Hematopoietic multipotent progenitor cell (in vitro differentiated cells): ENCODE data around the gene SMG5. TPM values are rescaled to one million over a fixed set of nuclear protein-coding genes. Genes with fewer than 3 reads are reported as not detected.

Experiments
- DNase-seq, 3 donors: peaks; one replicate each; pipeline ENCODE4 v3.0.0-alpha.2; 2011 to 2015; ENCODE audit warnings: low read depth in 2 of 3, low spot score in 2 of 3
- total RNA-seq: library from RNA; depleted of rRNA; stranded (reverse); fragments of >200 nt; gene quantifications from one replicate; pipeline ENCODE4 v1.2.3, GENCODE V29; 2012

The SMG5 gene
- total RNA-seq, 1 donor, result 52.5 TPM

- no peak for DNase-seq
Measured at GRCh38 chr1:156283521-156283920, 896 bp upstream of the SMG5 start.

GRCh38 chr1:156281693-156282478, 739 bp downstream of the SMG5 start:
- DNase-seq, result no peak

- DNase-seq, result peak in 1 of 3 donors; percentile 50
Measured at GRCh38 chr1:156281281-156281680, 1.3 kb downstream of the SMG5 start.

GRCh38 chr1:156279837-156280236, 2.8 kb downstream of the SMG5 start:
- DNase-seq, result no peak

- no peak for DNase-seq
Measured at GRCh38 chr1:156276966-156277381, 5.7 kb downstream of the SMG5 start.

- no peak for DNase-seq
Measured at GRCh38 chr1:156276532-156276931, 6.1 kb downstream of the SMG5 start.

GRCh38 chr1:156270314-156270713, 12.3 kb downstream of the SMG5 start:
- DNase-seq, result no peak

GRCh38 chr1:156268336-156268735, 14.3 kb downstream of the SMG5 start:
- DNase-seq, result no peak

- DNase-seq, result no peak
Measured at GRCh38 chr1:156266051-156266450, 16.6 kb downstream of the SMG5 start.

- DNase-seq, result no peak
Measured at GRCh38 chr1:156263288-156263655, 19.4 kb downstream of the SMG5 start.

- DNase-seq, result no peak
Measured at GRCh38 chr1:156262461-156263287, 20.0 kb downstream of the SMG5 start.

- no peak for DNase-seq
Measured at GRCh38 chr1:156260896-156261295, 21.7 kb downstream of the SMG5 start.

- DNase-seq, result peak in 1 of 3 donors; percentile 47
Measured at GRCh38 chr1:156259805-156260204, 22.8 kb downstream of the SMG5 start.

- no peak for DNase-seq
Measured at GRCh38 chr1:156258859-156259258, 23.8 kb downstream of the SMG5 start.

GRCh38 chr1:156257711-156258110, 24.9 kb downstream of the SMG5 start:
- no peak for DNase-seq

- no peak for DNase-seq
Measured at GRCh38 chr1:156253634-156254033, 29.0 kb downstream of the SMG5 start.

GRCh38 chr1:156251527-156251926, 31.1 kb downstream of the SMG5 start:
- DNase-seq, result peak in 2 of 3 donors; percentile 39 to 75

GRCh38 chr1:156249593-156249992, 33.0 kb downstream of the SMG5 start:
- DNase-seq, result no peak

GRCh38 chr1:156248323-156248683, 34.3 kb downstream of the SMG5 start:
- DNase-seq, result no peak

- no peak for DNase-seq
Measured at GRCh38 chr1:156247460-156248322, 34.9 kb downstream of the SMG5 start, which contains the start of gene PAQR6. PAQR6 (minus strand) TSS chr1:156248056; CDS start chr1:156246731, 1,325 bp downstream.
